Caco-2 (cell line): ENCODE results near the gene RECK. TPM values are rescaled to one million over a fixed set of nuclear protein-coding genes. Genes with fewer than 3 reads are reported as not detected.

ENCODE experiments used
- BruUV-seq: library from RNA; stranded (reverse); fragments of 400-500 nt; replicated peaks from 2 replicates; lab custom pipeline; 2021; lab: Mats Ljungman, UMichigan
- CTCF ChIA-PET: fragments of 300-600 bp; sonication (Branson Sonifier 250); formaldehyde crosslinking; loops from one replicate; lab custom pipeline; 2022; ENCODE audit warnings: antibody characterized with exemption; lab: Charles Lee
- POLR2A ChIA-PET: fragments of 300-600 bp; sonication (Branson Sonifier 250); formaldehyde crosslinking; loops from one replicate; lab custom pipeline; 2022; ENCODE audit warnings: antibody characterized with exemption; lab: Charles Lee
- DNase-seq, 2 experiments: peaks; one replicate each; pipeline versions ENCODE4 v3.0.0 to v3.0.0-alpha.2; 2020 to 2022
- H3K27me3 ChIP-seq: replicated peaks from 2 replicates; pipeline ENCODE4 v1.6.0; 2011; ENCODE audit warnings: low read length; ENCODE audit not compliant: control insufficient read depth, insufficient read depth
- H3K36me3 ChIP-seq: 2 replicates; pipeline ENCODE4 v1.5.1; 2011; ENCODE audit warnings: low read length; ENCODE audit not compliant: control insufficient read depth, insufficient read depth
- H3K4me1 ChIP-seq: fragments of 250-450 bp; sonication (Bioruptor Pico); 2 replicates; pipeline ENCODE4 v1.5.1; 2020; ENCODE audit warnings: mild to moderate bottlenecking
- H3K4me3 ChIP-seq: 2 replicates; pipeline ENCODE4 v1.5.1; 2011; ENCODE audit warnings: low read depth, mild to moderate bottlenecking, control low read depth, low read length
- H3K9me3 ChIP-seq: fragments of 250-450 bp; sonication (Bioruptor Pico); 2 replicates; pipeline ENCODE4 v1.5.1; 2020; ENCODE audit warnings: mild to moderate bottlenecking, moderate library complexity
- H3K27ac Mint-ChIP-seq: one replicate; pipeline ENCODE4 v1.8.0; 2022; ENCODE audit warnings: mixed read lengths; ENCODE audit not compliant: unreplicated experiment
- H3K27me3 Mint-ChIP-seq: one replicate; pipeline ENCODE4 v1.8.0; 2022; ENCODE audit warnings: mixed read lengths; ENCODE audit not compliant: insufficient read depth, unreplicated experiment
- H3K36me3 Mint-ChIP-seq: one replicate; pipeline ENCODE4 v1.8.0; 2022; ENCODE audit warnings: mild to moderate bottlenecking, mixed read lengths; ENCODE audit not compliant: insufficient read depth, unreplicated experiment
- H3K4me1 Mint-ChIP-seq: one replicate; pipeline ENCODE4 v1.8.0; 2022; ENCODE audit warnings: low read depth, mixed read lengths; ENCODE audit not compliant: unreplicated experiment
- H3K4me3 Mint-ChIP-seq: one replicate; pipeline ENCODE4 v1.8.0; 2022; ENCODE audit warnings: mild to moderate bottlenecking, moderate library complexity, mixed read lengths; ENCODE audit not compliant: unreplicated experiment
- H3K9me3 Mint-ChIP-seq: one replicate; pipeline ENCODE4 v1.8.0; 2022; ENCODE audit warnings: mixed read lengths; ENCODE audit not compliant: unreplicated experiment
- intact Hi-C: fragments of 100-400 bp; cut with micrococcal nuclease; formaldehyde crosslinking; loops from one replicate; pipeline ENCODE4 v1.10.0; 2022; ENCODE audit not compliant: unreplicated experiment
- total RNA-seq: library from RNA; stranded (reverse); gene quantifications from 2 replicates; pipeline ENCODE4 v1.2.3, GENCODE V29; 2022
- TF ChIP-seq, protein P1 (sequence below), 2 experiments: fragments of 200-600 bp in 1 of 2; IDR thresholded peaks; 1 replicate in 1 of 2; 2 replicates in 1 of 2; pipeline versions ENCODE4 v1.5.1 to v1.8.0; 2011 to 2022; ENCODE audit warnings: antibody characterized with exemption in 1 of 2, control low read depth in 1 of 2, inconsistent platforms in 1 of 2, low read depth in 1 of 2, low read length in 1 of 2, mild to moderate bottlenecking in 1 of 2, moderate library complexity in 1 of 2; ENCODE audit not compliant: insufficient read depth in 1 of 2, severe bottlenecking in 1 of 2, unreplicated experiment in 1 of 2

Gene RECK
- total RNA-seq, 1 experiment from 2014 or later = 1.8 TPM

DNA sequence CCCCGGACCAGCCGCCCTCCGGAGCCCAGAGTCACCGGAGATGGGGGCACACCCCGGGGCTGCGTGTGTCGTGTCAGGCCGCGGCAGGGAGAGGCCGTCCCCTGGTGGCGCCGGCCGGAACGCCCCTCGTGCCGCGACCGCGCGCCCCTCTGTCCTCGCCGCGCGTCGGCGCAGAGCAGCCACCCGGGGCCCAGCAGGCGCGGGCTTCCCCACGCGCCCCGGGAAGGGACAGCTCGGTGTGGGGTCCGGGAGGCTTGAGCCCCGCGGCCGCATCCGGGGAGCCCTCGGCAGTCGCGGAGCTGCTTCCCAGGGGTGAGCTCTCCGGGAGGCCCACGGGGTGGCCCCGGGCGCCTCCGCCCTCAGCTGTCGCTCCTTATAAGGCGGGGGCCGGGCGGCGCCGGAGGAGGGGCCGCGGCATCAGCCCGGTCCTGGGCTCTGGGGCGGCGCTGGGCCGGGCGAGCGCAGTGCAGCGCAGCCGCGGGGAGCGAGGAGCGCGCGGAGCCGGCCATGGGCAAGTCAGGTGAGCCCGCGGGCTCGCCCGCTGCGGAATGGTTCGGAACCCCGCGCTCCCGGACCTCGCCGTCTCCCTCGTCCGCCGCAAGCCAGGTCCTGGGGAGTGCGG, 99.7 kb downstream of the RECK start, which contains the start of gene GLIPR2:
GLIPR2 (plus strand) TSS at position 462 of the 622 bp plus-strand sequence; CDS start at position 508, 46 bp downstream.
- TF ChIP-seq, protein P1, sequence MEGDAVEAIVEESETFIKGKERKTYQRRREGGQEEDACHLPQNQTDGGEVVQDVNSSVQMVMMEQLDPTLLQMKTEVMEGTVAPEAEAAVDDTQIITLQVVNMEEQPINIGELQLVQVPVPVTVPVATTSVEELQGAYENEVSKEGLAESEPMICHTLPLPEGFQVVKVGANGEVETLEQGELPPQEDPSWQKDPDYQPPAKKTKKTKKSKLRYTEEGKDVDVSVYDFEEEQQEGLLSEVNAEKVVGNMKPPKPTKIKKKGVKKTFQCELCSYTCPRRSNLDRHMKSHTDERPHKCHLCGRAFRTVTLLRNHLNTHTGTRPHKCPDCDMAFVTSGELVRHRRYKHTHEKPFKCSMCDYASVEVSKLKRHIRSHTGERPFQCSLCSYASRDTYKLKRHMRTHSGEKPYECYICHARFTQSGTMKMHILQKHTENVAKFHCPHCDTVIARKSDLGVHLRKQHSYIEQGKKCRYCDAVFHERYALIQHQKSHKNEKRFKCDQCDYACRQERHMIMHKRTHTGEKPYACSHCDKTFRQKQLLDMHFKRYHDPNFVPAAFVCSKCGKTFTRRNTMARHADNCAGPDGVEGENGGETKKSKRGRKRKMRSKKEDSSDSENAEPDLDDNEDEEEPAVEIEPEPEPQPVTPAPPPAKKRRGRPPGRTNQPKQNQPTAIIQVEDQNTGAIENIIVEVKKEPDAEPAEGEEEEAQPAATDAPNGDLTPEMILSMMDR (IDR thresholded peaks at IDR 0.05; ENCODE audit: insufficient read depth in 1 of 2, low read depth in 1 of 2, low read length in 1 of 2, severe bottlenecking in 1 of 2, unreplicated experiment in 1 of 2) = peak in 1 of 2 experiments; percentile 10
- intact Hi-C loops = no loop called here
- peak; percentile 61 to 79 for DNase-seq
- Mint-ChIP-seq H3K36me3 (peaks cover 9% of the 10 kb centered on the region), H3K9me3 (no peaks in the 10 kb centered on the region), H3K4me3 (peak within 1 kb of the TSS; percentile 78), H3K4me1 (no peaks in the 10 kb centered on the region), H3K27me3 (peaks cover 5% of the 10 kb centered on the region), H3K27ac (no peak within 1 kb of the TSS)
- BruUV-seq = no TSS peak
- Histone ChIP-seq H3K9me3 (no peaks in the 10 kb centered on the region), H3K4me1 (0 out of 2 replicates have a peak, but pooled peaks cover 8% of the 10 kb centered on the region), H3K36me3 (no peaks in the 10 kb centered on the region), H3K4me3 (peak within 1 kb of the TSS; percentile 54), H3K27me3 (no peaks in the 10 kb centered on the region; the same call in none of the 2 replicates)
- POLR2A ChIA-PET = interaction anchor here (0.5 kb wide), 2 partner anchors 113 to 1131 kb away, joined by 3 to 8 read pairs; no protein-coding TSS in a partner anchor
- CTCF ChIA-PET = interaction anchor here (1.7 kb wide), 1 partner anchor 29 kb away, joined by 4 read pairs; no protein-coding TSS in a partner anchor

DNA sequence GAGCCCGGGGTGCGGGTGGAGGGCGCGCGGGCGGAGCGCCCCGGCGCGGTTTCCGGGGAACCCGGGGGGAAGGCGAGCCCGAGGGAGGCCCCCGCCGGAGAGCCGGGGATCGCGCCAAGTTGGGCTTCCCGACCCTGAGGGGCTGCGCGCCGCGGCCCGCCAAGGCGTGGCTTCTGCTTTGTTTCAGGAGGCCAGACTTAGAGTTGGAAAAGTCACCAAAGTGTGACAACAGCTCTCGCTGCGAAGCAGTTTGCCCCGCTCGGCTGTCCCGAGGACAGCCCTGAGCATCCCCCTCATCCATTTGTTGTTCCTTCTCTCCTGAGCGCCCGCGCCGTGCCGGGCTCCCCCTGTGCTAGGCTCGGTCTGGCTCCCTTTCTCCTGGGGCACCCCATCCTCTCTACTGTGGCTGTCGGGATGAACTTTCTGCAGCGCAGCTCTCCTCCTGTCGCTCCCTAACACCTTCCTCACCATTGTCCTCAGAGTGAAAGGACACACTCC, 100.2 kb downstream of the RECK start:
- no peak for DNase-seq
- Histone ChIP-seq H3K4me1 (0 out of 2 replicates have a peak, but pooled peaks cover 8% of the 10 kb centered on the region), H3K4me3 (peak overlapping the region; percentile 54), H3K27me3 (no peaks in the 10 kb centered on the region; the same call in none of the 2 replicates), H3K36me3 (no peaks in the 10 kb centered on the region), H3K9me3 (no peaks in the 10 kb centered on the region)
- TF ChIP-seq, protein P1 (IDR thresholded peaks at IDR 0.05; ENCODE audit: insufficient read depth in 1 of 2, low read depth in 1 of 2, low read length in 1 of 2, severe bottlenecking in 1 of 2, unreplicated experiment in 1 of 2) = no peak
- H3K27ac Mint-ChIP-seq = no peak overlapping the region
- CTCF ChIA-PET = interaction anchor here (1.7 kb wide), 1 partner anchor 28 kb away, joined by 4 read pairs; no protein-coding TSS in a partner anchor
- peaks cover 5% of the 10 kb centered on the region for H3K27me3 Mint-ChIP-seq
- peaks cover 9% of the 10 kb centered on the region for H3K36me3 Mint-ChIP-seq
- H3K9me3 Mint-ChIP-seq = no peaks in the 10 kb centered on the region
- POLR2A ChIA-PET = interaction anchor here (0.5 kb wide), 1 partner anchor 114 kb away, joined by 3 read pairs; no protein-coding TSS in a partner anchor
- no peaks in the 10 kb centered on the region for H3K4me1 Mint-ChIP-seq
- no TSS peak for BruUV-seq
- intact Hi-C loops = no loop called here
- peak overlapping the region; percentile 78 for H3K4me3 Mint-ChIP-seq

DNA sequence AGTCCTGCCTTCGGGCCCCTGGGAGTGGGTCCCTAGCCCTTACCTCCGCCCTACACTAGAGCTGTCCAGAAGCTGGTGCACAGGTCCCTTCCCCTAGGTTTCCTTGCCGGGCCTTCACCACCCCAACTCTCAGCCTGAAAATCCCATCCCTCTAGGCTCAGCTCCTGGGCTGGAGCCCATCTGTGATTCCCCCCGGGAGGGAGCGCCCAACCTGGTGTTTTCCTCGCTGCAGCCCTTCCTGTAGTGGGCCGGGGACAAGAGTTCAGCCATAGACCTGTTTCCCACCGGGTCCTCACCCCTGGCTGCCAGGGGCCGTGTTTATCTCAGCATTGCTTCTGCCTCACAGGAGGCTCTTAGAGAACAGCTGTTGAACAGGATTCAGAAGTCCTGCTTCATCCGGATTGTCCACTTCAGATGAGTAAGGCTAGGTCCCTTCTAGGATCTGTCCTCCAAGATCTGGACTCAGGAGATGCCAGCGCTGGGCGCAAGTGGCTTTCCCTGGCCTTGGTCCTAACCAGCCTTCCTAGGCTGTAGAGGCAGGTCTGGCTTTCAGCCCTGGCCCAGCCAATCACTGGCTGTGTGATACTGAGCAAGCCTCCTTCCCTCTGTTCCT, 100.8 kb downstream of the RECK start:
- POLR2A ChIA-PET = no interaction called here
- no peaks in the 10 kb centered on the region; the same call in none of the 2 replicates for H3K27me3 ChIP-seq
- TF ChIP-seq, protein P1 (IDR thresholded peaks at IDR 0.05; ENCODE audit: insufficient read depth in 1 of 2, low read depth in 1 of 2, low read length in 1 of 2, severe bottlenecking in 1 of 2, unreplicated experiment in 1 of 2) = no peak
- CTCF ChIA-PET = interaction anchor here (1.7 kb wide), 1 partner anchor 28 kb away, joined by 4 read pairs; no protein-coding TSS in a partner anchor
- peaks cover 5% of the 10 kb centered on the region for H3K27me3 Mint-ChIP-seq
- BruUV-seq = no TSS peak
- peaks cover 9% of the 10 kb centered on the region for H3K36me3 Mint-ChIP-seq
- no peaks in the 10 kb centered on the region for H3K36me3 ChIP-seq
- intact Hi-C loops = no loop called here
- no peak overlapping the region for H3K27ac Mint-ChIP-seq
- H3K9me3 Mint-ChIP-seq = no peaks in the 10 kb centered on the region
- DNase-seq = no peak
- H3K4me3 ChIP-seq = no peak overlapping the region; the same call in 1 of the 2 replicates
- 0 out of 2 replicates have a peak, but pooled peaks cover 8% of the 10 kb centered on the region for H3K4me1 ChIP-seq
- H3K9me3 ChIP-seq = no peaks in the 10 kb centered on the region
- H3K4me1 Mint-ChIP-seq = no peaks in the 10 kb centered on the region
- H3K4me3 Mint-ChIP-seq = peak overlapping the region; percentile 78
